Erythroblast (primary cell): ENCODE data around the gene CMIP.

ENCODE experiments used
- DNase-seq, 2 experiments: peaks; one replicate each; lab custom pipeline; 2025; lab: John Stamatoyannopoulos, UW
- GATA1 ChIP-seq: IDR thresholded peaks from 2 replicates; pipeline ENCODE4 v1.6.1; 2011; ENCODE audit warnings: low read depth, mild to moderate bottlenecking, control low read depth, low read length, moderate library complexity
- POLR2A ChIP-seq: IDR thresholded peaks from 2 replicates; pipeline ENCODE4 v1.6.1; 2011; ENCODE audit warnings: mild to moderate bottlenecking, low read length

CMIP gene

GRCh38 chr16:81710596-81710995 lies 266.0 kb downstream of the CMIP start:
- no peak for DNase-seq
- TF ChIP-seq GATA1, result no peak
- TF ChIP-seq POLR2A, result no peak

GRCh38 chr16:81711657-81712319 lies 267.2 kb downstream of the CMIP start:
- no peak for DNase-seq
- TF ChIP-seq POLR2A, result no peak
- TF ChIP-seq GATA1, result no peak

GRCh38 chr16:81712681-81713080 lies 268.1 kb downstream of the CMIP start:
- TF ChIP-seq POLR2A (no peak), GATA1 (no peak)
- DNase-seq, result no peak

GRCh38 chr16:81713295-81713772 lies 268.7 kb downstream of the CMIP start:
- TF ChIP-seq GATA1 (no peak), POLR2A (no peak)
- no peak for DNase-seq

- no peak for DNase-seq
- TF ChIP-seq GATA1 (no peak), POLR2A (no peak)
These were observed 269.2 kb downstream of the CMIP start for GRCh38 chr16:81713796-81714195.

- TF ChIP-seq POLR2A, result no peak
- TF ChIP-seq GATA1, result no peak
- DNase-seq, result no peak
These were observed 270.0 kb downstream of the CMIP start for GRCh38 chr16:81714583-81714982.

- no peak for DNase-seq
- TF ChIP-seq POLR2A, result no peak
- no peak for TF ChIP-seq GATA1
These were observed 271.0 kb downstream of the CMIP start for GRCh38 chr16:81715358-81716196.

GRCh38 chr16:81716478-81717225 lies 272.0 kb downstream of the CMIP start:
- DNase-seq, result no peak
- no peak for TF ChIP-seq GATA1
- no peak for TF ChIP-seq POLR2A

GRCh38 chr16:81717662-81718189 lies 273.1 kb downstream of the CMIP start:
- no peak for DNase-seq

GRCh38 chr16:81718637-81719036 lies 274.0 kb downstream of the CMIP start:
- TF ChIP-seq GATA1 (no peak), POLR2A (peak; percentile 42)
- no peak for DNase-seq

More at GRCh38 chr16:81717662-81718189, 273.1 kb downstream of the CMIP start:
- TF ChIP-seq GATA1, result no peak
- TF ChIP-seq POLR2A, result no peak

- no peak for DNase-seq
- TF ChIP-seq POLR2A (no peak), GATA1 (no peak)
These were observed 275.4 kb downstream of the CMIP start for GRCh38 chr16:81719993-81720392.

- DNase-seq, result no peak
- TF ChIP-seq POLR2A, result no peak
- no peak for TF ChIP-seq GATA1
These were observed 276.6 kb downstream of the CMIP start for GRCh38 chr16:81720973-81721906.
